H1 (cell line): ENCODE data around the gene NDFIP2. TPM values are rescaled to one million over a fixed set of nuclear protein-coding genes. Genes with fewer than 3 reads are reported as not detected.

Experiments used
- CHD1 ChIP-seq: IDR thresholded peaks from 2 replicates; pipeline ENCODE4 v1.6.1; 2012; ENCODE audit warnings: low read depth, low read length, improper control_type of control experiment
- HDAC2 ChIP-seq, 2 experiments: fragments of 300-600 bp in 1 of 2; sonication (generic) in 1 of 2; IDR thresholded peaks; 2 replicates each; pipeline ENCODE4 v1.6.1; 2011 to 2012; ENCODE audit warnings: low read depth in 2 of 2, low read length in 2 of 2, mild to moderate bottlenecking in 2 of 2, moderate library complexity in 2 of 2, borderline replicate concordance in 1 of 2, inconsistent platforms in 1 of 2
- KDM1A ChIP-seq: fragments of 200-600, 300-600 bp; sonication (generic); IDR thresholded peaks from 2 replicates; pipeline ENCODE4 v1.7.1; 2016; ENCODE audit warnings: mild to moderate bottlenecking, low read length, borderline replicate concordance
- TEAD4 ChIP-seq: IDR thresholded peaks from 2 replicates; pipeline ENCODE4 v1.6.1; 2012; ENCODE audit warnings: low read depth, low read length, inconsistent platforms, mixed read lengths
- polyA plus RNA-seq, 7 experiments: library from polyadenylated mRNA; depleted of rRNA in 3 of 7; stranded (reverse) in 5 of 7; unstranded in 2 of 7; fragments of >200 nt in 5 of 7; fragments of 200-250 nt in 2 of 7; gene quantifications; 1 replicate in 5 of 7; 2 replicates in 1 of 7; 4 replicates in 1 of 7; pipeline versions ENCODE4 v1.2.1 to v1.2.3, GENCODE V29; 2011 to 2013; ENCODE audit warnings: missing spikeins in 2 of 7, mixed read lengths in 2 of 7
- total RNA-seq: library from RNA; stranded (reverse); fragmentation: NEBNext Ultra II Directional; extraction: Animal tissue kit (Norgen Biotek cat#: 25700); gene quantifications from 2 replicates; pipeline ENCODE4 v1.2.1, GENCODE V29; 2021

NDFIP2 gene
- total and polyA plus RNA-seq, 2 of the 8 experiments (the other 6 are each of a cell fraction or from before 2014, with no cell fraction given) = 11.1 to 32.9 TPM

- TF ChIP-seq KDM1A = no peak
- no peak for TF ChIP-seq CHD1
- TF ChIP-seq HDAC2 (IDR thresholded peaks at IDR 0.05; ENCODE audit: borderline replicate concordance in 1 of 2, low read depth in 2 of 2, low read length in 2 of 2) = no peak
- TF ChIP-seq TEAD4 = no peak
Observed at GRCh38 chr13:79432992-79433391, 48.0 kb upstream of the NDFIP2 start (continued).
